Ascending aorta (tissue), 2 donors: ENCODE measurements around the gene PTPRG. TPM values are rescaled to one million over a fixed set of nuclear protein-coding genes. Genes with fewer than 3 reads are reported as not detected.

Source experiments
- DNase-seq, 2 donors: peaks; one replicate each; pipeline ENCODE4 v3.0.0-alpha.2; 2019; ENCODE audit warnings: low spot score in 2 of 2
- H3K27ac ChIP-seq, 2 donors: fragments of 200-600 bp; sonication (generic); one replicate each; pipeline ENCODE4 v1.5.1; 2016 to 2017; ENCODE audit warnings: mild to moderate bottlenecking in 1 of 2
- H3K27me3 ChIP-seq: fragments of 200-600 bp; sonication (generic); one replicate; pipeline ENCODE4 v1.5.1; 2017
- H3K36me3 ChIP-seq, 2 donors: fragments of 200-600 bp; sonication (generic); one replicate each; pipeline ENCODE4 v1.5.1; 2016
- H3K4me1 ChIP-seq, 2 donors: fragments of 200-600 bp; sonication (generic); one replicate each; pipeline ENCODE4 v1.5.1; 2016 to 2017; ENCODE audit warnings: mild to moderate bottlenecking in 1 of 2
- H3K4me3 ChIP-seq, 2 donors: fragments of 200-600 bp; sonication (generic); one replicate each; pipeline ENCODE4 v1.5.1; 2016 to 2017; ENCODE audit warnings: mild to moderate bottlenecking in 1 of 2
- H3K9me3 ChIP-seq, 2 donors: fragments of 200-600 bp; sonication (generic); one replicate each; pipeline ENCODE4 v1.5.1; 2016
- CTCF ChIP-seq, 3 experiments: fragments of 200-600 bp in 2 of 3; fragments of 450-650 bp in 1 of 3; sonication (generic) in 2 of 3; IDR thresholded peaks; one replicate each; pipeline ENCODE4 v1.5.1; 2016 to 2019; ENCODE audit warnings: antibody characterized with exemption in 3 of 3, mild to moderate bottlenecking in 1 of 3, moderate library complexity in 1 of 3
- intact Hi-C: fragments of 100-400 bp; cut with DNase I; formaldehyde crosslinking; loops from one replicate; pipeline ENCODE4 v1.15.1; 2023
- total RNA-seq: library from RNA; depleted of rRNA; stranded (reverse); fragments of >200 nt; gene quantifications from one replicate; pipeline ENCODE4 v1.1.0, GENCODE V29; 2016

The PTPRG gene
- total RNA-seq, 1 donor from 2014 or later, result 129 TPM

- H3K4me3 ChIP-seq, result no peak overlapping the region
- H3K4me1 ChIP-seq, result no peaks in the 10 kb centered on the region
- no peaks in the 10 kb centered on the region for H3K27me3 ChIP-seq
- intact Hi-C loops, result no loop called here
- H3K36me3 ChIP-seq, result peaks cover 14 to 31% of the 10 kb centered on the region in 2 donors
- no peak for DNase-seq
- no peaks in the 10 kb centered on the region for H3K9me3 ChIP-seq
- no peak for TF ChIP-seq CTCF (IDR thresholded peaks at IDR 0.05)
- no peak overlapping the region for H3K27ac ChIP-seq
Measured at GRCh38 chr3:62199126-62199525, 637.8 kb downstream of the PTPRG start.

- no peak for DNase-seq
- no peak overlapping the region for H3K4me3 ChIP-seq
- intact Hi-C loops, result no loop called here
- H3K9me3 ChIP-seq, result no peaks in the 10 kb centered on the region
- no peak overlapping the region for H3K27ac ChIP-seq
- no peaks in the 10 kb centered on the region for H3K27me3 ChIP-seq
- peaks cover 16 to 20% of the 10 kb centered on the region in 2 donors for H3K36me3 ChIP-seq
- TF ChIP-seq CTCF (IDR thresholded peaks at IDR 0.05), result peak in 2 of 3 experiments; percentile 37 to 49
- no peaks in the 10 kb centered on the region for H3K4me1 ChIP-seq
Measured at GRCh38 chr3:62201438-62202035, 640.2 kb downstream of the PTPRG start.

GRCh38 chr3:62203152-62203551 is 641.8 kb downstream of the PTPRG start:
- intact Hi-C loops, result no loop called here
- no peak for DNase-seq
- H3K27me3 ChIP-seq, result no peaks in the 10 kb centered on the region
- H3K4me1 ChIP-seq, result no peaks in the 10 kb centered on the region
- H3K4me3 ChIP-seq, result no peak overlapping the region
- TF ChIP-seq CTCF (IDR thresholded peaks at IDR 0.05), result no peak
- no peak overlapping the region for H3K27ac ChIP-seq
- H3K36me3 ChIP-seq, result peaks cover 18 to 20% of the 10 kb centered on the region in 2 donors
- H3K9me3 ChIP-seq, result no peaks in the 10 kb centered on the region

- Histone ChIP-seq H3K4me3 (no peak overlapping the region), H3K4me1 (no peaks in the 10 kb centered on the region), H3K36me3 (peaks cover 18 to 20% of the 10 kb centered on the region in 2 donors), H3K9me3 (no peaks in the 10 kb centered on the region), H3K27ac (no peak overlapping the region), H3K27me3 (no peaks in the 10 kb centered on the region)
- no peak for DNase-seq
- intact Hi-C loops, result no loop called here
- TF ChIP-seq CTCF (IDR thresholded peaks at IDR 0.05), result no peak
Measured at GRCh38 chr3:62203561-62203960, 642.2 kb downstream of the PTPRG start.

GRCh38 chr3:62207197-62207596 is 645.8 kb downstream of the PTPRG start:
- no peak for DNase-seq
- TF ChIP-seq CTCF (IDR thresholded peaks at IDR 0.05), result no peak
- H3K9me3 ChIP-seq, result no peaks in the 10 kb centered on the region
- no peak overlapping the region for H3K27ac ChIP-seq
- intact Hi-C loops, result no loop called here
- H3K4me1 ChIP-seq, result no peaks in the 10 kb centered on the region
- H3K4me3 ChIP-seq, result no peak overlapping the region
- no peaks in the 10 kb centered on the region for H3K27me3 ChIP-seq
- peaks cover 18 to 20% of the 10 kb centered on the region in 2 donors for H3K36me3 ChIP-seq

- no peak for TF ChIP-seq CTCF (IDR thresholded peaks at IDR 0.05)
- H3K4me1 ChIP-seq, result no peaks in the 10 kb centered on the region
- intact Hi-C loops, result no loop called here
- no peaks in the 10 kb centered on the region for H3K9me3 ChIP-seq
- no peaks in the 10 kb centered on the region for H3K27me3 ChIP-seq
- no peak for DNase-seq
- H3K36me3 ChIP-seq, result peaks cover 13 to 17% of the 10 kb centered on the region in 2 donors
- H3K27ac ChIP-seq, result no peak overlapping the region
- H3K4me3 ChIP-seq, result no peak overlapping the region
Measured at GRCh38 chr3:62208385-62208784, 647.0 kb downstream of the PTPRG start.
